SK-N-SH (cell line): ENCODE measurements around the gene AP3D1. TPM values are rescaled to one million over a fixed set of nuclear protein-coding genes. Genes with fewer than 3 reads are reported as not detected.
A peak's percentile ranks its signal among the peaks of the same experiment; 100 is the strongest.

Experiments
- CTCF ChIA-PET: fragments of 300-600, 350-600 bp; formaldehyde crosslinking; extraction: SDS; loops from one replicate; lab custom pipeline; 2021; lab: Yijun Ruan, JAX
- POLR2A ChIA-PET: fragments of 350-600 bp; sonication (Branson Sonifier 250); formaldehyde crosslinking; extraction: SDS; loops from one replicate; lab custom pipeline; 2020; ENCODE audit warnings: antibody characterized with exemption, inconsistent platforms; lab: Yijun Ruan, JAX
- DNase-seq: peaks from one replicate; pipeline ENCODE4 v3.0.0; 2012
- H2AFZ ChIP-seq: fragments of 200-600 bp; sonication (generic); 2 replicates; pipeline ENCODE4 v1.8.1; 2016; ENCODE audit warnings: antibody characterized with exemption, mild to moderate bottlenecking, low read depth
- H3F3A ChIP-seq: fragments of 200-600 bp; sonication (generic); replicated peaks from 2 replicates; pipeline ENCODE3; 2016; ENCODE audit warnings: antibody characterized with exemption, mild to moderate bottlenecking; ENCODE audit not compliant: insufficient read depth
- H3K27ac ChIP-seq, 2 experiments: fragments of 200-500 bp in 1 of 2; fragments of 200-600 bp in 1 of 2; sonication (Bioruptor generic) in 1 of 2; sonication (generic), shearing (Covaris generic) in 1 of 2; 2 replicates each; pipeline versions ENCODE4 v1.5.1 to v1.6.1; 2014 to 2016; ENCODE audit warnings: low read depth in 2 of 2, inconsistent platforms in 1 of 2, low read length in 1 of 2, mild to moderate bottlenecking in 1 of 2, mixed read lengths in 1 of 2
- H3K27me3 ChIP-seq: fragments of 200-600 bp; sonication (generic), shearing (Covaris generic); 2 replicates; pipeline ENCODE4 v1.6.1; 2016; ENCODE audit warnings: mixed run types; ENCODE audit not compliant: insufficient read depth
- H3K36me3 ChIP-seq, 2 experiments: fragments of 200-500 bp in 1 of 2; fragments of 200-600 bp in 1 of 2; sonication (Bioruptor generic) in 1 of 2; sonication (generic) in 1 of 2; replicated peaks in 1 of 2; 2 replicates each; pipeline versions ENCODE3 to v1.5.1; 2014 to 2016; ENCODE audit warnings: low read length in 1 of 2, mild to moderate bottlenecking in 1 of 2; ENCODE audit not compliant: insufficient read depth in 2 of 2, control insufficient read depth in 1 of 2
- H3K4me1 ChIP-seq, 2 experiments: fragments of 200-500 bp in 1 of 2; fragments of 200-600 bp in 1 of 2; sonication (Bioruptor generic) in 1 of 2; sonication (generic), shearing (Covaris generic) in 1 of 2; 2 replicates each; pipeline versions ENCODE4 v1.5.1 to v1.6.1; 2014 to 2016; ENCODE audit warnings: low read depth in 1 of 2, low read length in 1 of 2, mixed run types in 1 of 2; ENCODE audit not compliant: insufficient read depth in 2 of 2, control insufficient read depth in 1 of 2
- H3K4me2 ChIP-seq: fragments of 200-600 bp; sonication (generic), shearing (Covaris generic); 2 replicates; pipeline ENCODE4 v1.6.1; 2017; ENCODE audit warnings: mixed run types
- H3K4me3 ChIP-seq, 2 experiments: fragments of 200-500 bp in 1 of 2; fragments of 200-600 bp in 1 of 2; sonication (Bioruptor generic) in 1 of 2; sonication (generic), shearing (Covaris generic) in 1 of 2; 2 replicates each; pipeline versions ENCODE4 v1.5.1 to v1.8.1; 2014 to 2016; ENCODE audit warnings: low read depth in 2 of 2, inconsistent platforms in 1 of 2, low read length in 1 of 2, mild to moderate bottlenecking in 1 of 2, mixed read lengths in 1 of 2, moderate library complexity in 1 of 2
- H3K79me2 ChIP-seq: fragments of 200-600 bp; sonication (generic); 2 replicates; pipeline ENCODE4 v1.8.1; 2017; ENCODE audit warnings: mild to moderate bottlenecking; ENCODE audit not compliant: insufficient read depth
- H3K9ac ChIP-seq: fragments of 200-600 bp; sonication (generic); 2 replicates; pipeline ENCODE4 v1.6.1; 2017; ENCODE audit warnings: mixed run types
- H3K9me2 ChIP-seq: fragments of 200-600 bp; sonication (generic); 2 replicates; pipeline ENCODE4 v1.6.1; 2017; ENCODE audit warnings: mixed run types
- H3K9me3 ChIP-seq: fragments of 200-600 bp; sonication (generic); 2 replicates; pipeline ENCODE4 v1.6.1; 2017; ENCODE audit warnings: mixed run types, mild to moderate bottlenecking, moderate library complexity
- H4K20me1 ChIP-seq: fragments of 200-600 bp; sonication (generic); 2 replicates; pipeline ENCODE4 v1.6.1; 2017; ENCODE audit warnings: mild to moderate bottlenecking, mixed run types; ENCODE audit not compliant: insufficient read depth
- EP300 ChIP-seq, 2 experiments: IDR thresholded peaks; 2 replicates each; pipeline versions ENCODE4 v1.4.0 to v1.6.1; 2012; ENCODE audit warnings: borderline replicate concordance in 1 of 2, low read depth in 1 of 2, low read length in 1 of 2
- EZH2phosphoT487 ChIP-seq: fragments of 200-600 bp; sonication (generic); IDR thresholded peaks from 2 replicates; pipeline ENCODE4 v1.6.1; 2017; ENCODE audit warnings: low read depth, mixed run types, mild to moderate bottlenecking, antibody characterized with exemption, moderate library complexity, borderline replicate concordance
- GATA2 ChIP-seq: sonication (generic); formaldehyde crosslinking; IDR thresholded peaks from 2 replicates; pipeline ENCODE4 v1.5.0; 2020; ENCODE audit warnings: mild to moderate bottlenecking, missing genetic modification reagents
- MXI1 ChIP-seq: IDR thresholded peaks from 2 replicates; pipeline ENCODE4 v1.6.1; 2012; ENCODE audit warnings: mild to moderate bottlenecking, low read depth, low read length, improper control_type of control experiment
- NFIC ChIP-seq: IDR thresholded peaks from 2 replicates; pipeline ENCODE4 v1.4.0; 2012; ENCODE audit warnings: borderline replicate concordance
- POLR2AphosphoS5 ChIP-seq: IDR thresholded peaks from 2 replicates; pipeline ENCODE4 v1.6.1; 2012; ENCODE audit warnings: low read depth, low read length
- RAD21 ChIP-seq: IDR thresholded peaks from 2 replicates; pipeline ENCODE4 v1.6.1; 2012; ENCODE audit warnings: mild to moderate bottlenecking, low read length
- RFX5 ChIP-seq: IDR thresholded peaks from 2 replicates; pipeline ENCODE4 v1.6.1; 2012; ENCODE audit warnings: mild to moderate bottlenecking, improper control_type of control experiment, low read length
- RXRA ChIP-seq: IDR thresholded peaks from 2 replicates; pipeline ENCODE4 v1.4.0; 2012; ENCODE audit warnings: low read depth, mild to moderate bottlenecking, borderline replicate concordance
- SIN3A ChIP-seq: IDR thresholded peaks from 2 replicates; pipeline ENCODE4 v1.6.1; 2012; ENCODE audit warnings: low read depth, mild to moderate bottlenecking, low read length, moderate library complexity, borderline replicate concordance
- TAF1 ChIP-seq: IDR thresholded peaks from 2 replicates; pipeline ENCODE4 v1.6.1; 2012; ENCODE audit warnings: low read depth, mild to moderate bottlenecking, low read length, moderate library complexity, borderline replicate concordance
- USF1 ChIP-seq: IDR thresholded peaks from 2 replicates; pipeline ENCODE4 v1.4.0; 2012; ENCODE audit warnings: low read depth, borderline replicate concordance
- YY1 ChIP-seq: IDR thresholded peaks from 2 replicates; pipeline ENCODE4 v1.4.0; 2012; ENCODE audit warnings: low read depth, mild to moderate bottlenecking
- ZBTB33 ChIP-seq: IDR thresholded peaks from 2 replicates; pipeline ENCODE4 v1.4.0; 2012; ENCODE audit warnings: low read depth, borderline replicate concordance
- WGBS: methylation state at CpG from one replicate; pipeline ENCODE4 v1.1.6; 2017; ENCODE audit warnings: low lambda C conversion rate; 5-methylcytosine and 5-hydroxymethylcytosine counted together
- polyA plus RNA-seq, 3 experiments: library from polyadenylated mRNA; depleted of rRNA; stranded (reverse); fragments of >200 nt; gene quantifications; 2 replicates each; pipeline ENCODE4 v1.2.3, GENCODE V29; 2012
- TF ChIP-seq, protein P1 (sequence below): IDR thresholded peaks from 2 replicates; pipeline ENCODE4 v1.4.0; 2012; ENCODE audit warnings: low read depth

The AP3D1 gene
- polyA plus RNA-seq, 1 of the 3 experiments (the other 2 are of a cell fraction), result 127 TPM

GRCh38 chr19:2062389-2062729 is 89.0 kb downstream of the AP3D1 start:
- DNase-seq, result no peak
- TF ChIP-seq GATA2 (CRISPR knock-in tag) (no peak), RXRA (no peak), RAD21 (no peak), ZBTB33 (no peak)
- peak overlapping the region in 1 of 2 experiments; percentile 53; a peak in 2 of 4 replicates for H3K4me3 ChIP-seq
- H3K9me3 ChIP-seq, result no peaks in the 10 kb centered on the region
- CTCF ChIA-PET, result interaction anchor here (0.6 to 2.0 kb wide), 4 partner anchors 7 to 132 kb away, joined by 3 to 9 read pairs (median 3); no protein-coding TSS in a partner anchor
- WGBS, result 73% methylated on average over 3 of the region's 10 CpGs
- H3K4me1 ChIP-seq, result peaks cover 25 to 40% of the 10 kb centered on the region in 2 experiments; a peak in 3 of 4 replicates
- H3K27ac ChIP-seq, result peak overlapping the region; percentile 91 to 97; a peak in 3 of 4 replicates
- no peaks in the 10 kb centered on the region; the same call in 1 of the 2 replicates for H3K79me2 ChIP-seq
- H3K9ac ChIP-seq, result peak overlapping the region; percentile 92
- H2AFZ ChIP-seq, result peak overlapping the region; percentile 59
- no peaks in the 10 kb centered on the region for H3K9me2 ChIP-seq
- H3F3A ChIP-seq, result peaks cover 11% of the 10 kb centered on the region
- POLR2A ChIA-PET, result interaction anchor here (3.1 kb wide), 1 partner anchor 11 kb away, joined by 13 read pairs; the partner anchor contains the start of gene MKNK2
- H4K20me1 ChIP-seq, result no peaks in the 10 kb centered on the region
- no peaks in the 10 kb centered on the region for H3K27me3 ChIP-seq
- H3K4me2 ChIP-seq, result peak overlapping the region; percentile 97
- no peaks in the 10 kb centered on the region for H3K36me3 ChIP-seq

GRCh38 chr19:2061495-2062388 is 89.6 kb downstream of the AP3D1 start:
- CTCF ChIA-PET, result interaction anchor here (0.6 to 1.8 kb wide), 7 partner anchors 8 to 377 kb away, joined by 3 to 6 read pairs (median 3); partner anchors contain the start of gene MKNK2
- Histone ChIP-seq H3K36me3 (no peaks in the 10 kb centered on the region), H3K4me1 (peaks cover 25 to 42% of the 10 kb centered on the region in 2 experiments; a peak in 3 of 4 replicates), H4K20me1 (no peaks in the 10 kb centered on the region), H3K9me3 (no peaks in the 10 kb centered on the region), H3K9me2 (no peaks in the 10 kb centered on the region), H2AFZ (peak overlapping the region; percentile 78), H3K79me2 (no peaks in the 10 kb centered on the region; the same call in 1 of the 2 replicates), H3K9ac (peak overlapping the region; percentile 92), H3K4me2 (peak overlapping the region; percentile 97), H3F3A (peaks cover 14% of the 10 kb centered on the region), H3K27ac (peak overlapping the region; percentile 97 to 98), H3K27me3 (no peaks in the 10 kb centered on the region), H3K4me3 (peak overlapping the region; percentile 53 to 75)
- peak; percentile 99 for DNase-seq
- POLR2A ChIA-PET, result interaction anchor here (3.1 kb wide), 1 partner anchor 10 kb away, joined by 13 read pairs; the partner anchor contains the start of gene MKNK2
- 2% methylated on average over 13 of the region's 50 CpGs for WGBS
- TF ChIP-seq YY1 (no peak), NFIC (peak; percentile 85), EZH2phosphoT487 (no peak), USF1 (no peak), RFX5 (peak; percentile 97), TAF1 (peak; percentile 22; the same call in 1 of the 2 replicates), MXI1 (peak; percentile 56), POLR2AphosphoS5 (peak; percentile 63; the same call in 1 of the 2 replicates), ZBTB33 (no peak), EP300 (IDR thresholded peaks at IDR 0.05; ENCODE audit: borderline replicate concordance in 1 of 2, low read depth in 1 of 2, low read length in 1 of 2) (peak in 1 of 2 experiments; percentile 88; a peak in 2 of 4 replicates), SIN3A (no peak)
- TF ChIP-seq, protein P1, sequence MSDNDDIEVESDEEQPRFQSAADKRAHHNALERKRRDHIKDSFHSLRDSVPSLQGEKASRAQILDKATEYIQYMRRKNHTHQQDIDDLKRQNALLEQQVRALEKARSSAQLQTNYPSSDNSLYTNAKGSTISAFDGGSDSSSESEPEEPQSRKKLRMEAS, result peak; percentile 84
